Measurements from ENCODE around the gene CINP.

Gene CINP

DNA sequence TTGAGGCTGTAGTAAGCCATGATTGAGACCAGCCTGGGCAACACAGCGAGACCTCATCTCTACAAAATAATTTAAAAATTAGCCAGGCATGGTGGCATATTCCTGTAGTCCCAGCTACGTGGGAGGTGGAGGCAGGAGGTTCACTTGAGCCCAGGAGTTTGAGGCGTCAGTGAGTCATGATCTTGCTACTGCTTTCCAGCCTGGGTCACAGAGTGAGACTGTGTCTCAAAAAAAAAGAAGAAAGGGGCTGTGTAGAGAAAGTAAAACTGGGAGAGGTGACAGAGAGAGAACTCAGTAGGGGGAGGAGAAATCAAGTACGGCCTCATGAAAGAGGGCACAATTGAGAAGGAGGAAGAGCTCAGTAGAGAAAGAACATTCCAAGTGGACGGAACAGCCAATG is 12.4 kb upstream of the CINP start:
- Histone ChIP-seq H2BK120ac (ENCODE audit: low read depth, low read length) (no peak overlapping the region), H3K27ac (ENCODE audit: low read length, poor library complexity, severe bottlenecking) (no peak overlapping the region), H3K27me3 (ENCODE audit: control insufficient read depth in 1 of 2, insufficient read depth in 1 of 2, low read length in 2 of 2) (no peaks in the 10 kb centered on the region), H3K4me1 (ENCODE audit: control insufficient read depth, insufficient read depth, low read depth, low read length) (peaks cover 3% of the 10 kb centered on the region), H2BK15ac (ENCODE audit: low read depth, poor library complexity, severe bottlenecking) (no peak overlapping the region), H3K4me2 (ENCODE audit: low read length, poor library complexity, severe bottlenecking) (no peak overlapping the region), H3K18ac (ENCODE audit: low read depth in 1 of 2, low read length in 2 of 2) (no peak overlapping the region), H3K9ac (ENCODE audit: low read length) (no peak overlapping the region), H3K14ac (ENCODE audit: low read length in 2 of 2) (no peak overlapping the region), H2BK5ac (ENCODE audit: low read depth, low read length, poor library complexity, severe bottlenecking) (no peak overlapping the region), H4K8ac (ENCODE audit: low read length) (no peak overlapping the region), H3K36me3 (ENCODE audit: control insufficient read depth in 1 of 2, insufficient read depth in 2 of 2, low read depth in 1 of 2, low read length in 2 of 2) (peaks cover 6 to 34% of the 10 kb centered on the region in 2 experiments), H2AFZ (ENCODE audit: low read depth, low read length) (no peak overlapping the region), H2BK12ac (ENCODE audit: low read length in 2 of 2) (no peak overlapping the region), H3K23ac (ENCODE audit: low read length in 2 of 2) (no peak overlapping the region), H2AK5ac (ENCODE audit: low read length, severe bottlenecking) (no peak overlapping the region), H3K4ac (ENCODE audit: low read depth in 1 of 2, low read length in 2 of 2) (no peak overlapping the region), H3K4me3 (ENCODE audit: insufficient read depth in 1 of 2, low read depth in 1 of 2, low read length in 2 of 2) (no peak overlapping the region), H3K9me3 (ENCODE audit: control insufficient read depth, low read length) (no peaks in the 10 kb centered on the region), H4K91ac (ENCODE audit: low read length) (no peak overlapping the region), H3K79me1 (replicated peaks; ENCODE audit: low read length, poor library complexity, severe bottlenecking) (peaks cover 21% of the 10 kb centered on the region)
- no peak for DNase-seq
- WGBS: 99% methylated on average over 4 of the region's 5 CpGs

DNA sequence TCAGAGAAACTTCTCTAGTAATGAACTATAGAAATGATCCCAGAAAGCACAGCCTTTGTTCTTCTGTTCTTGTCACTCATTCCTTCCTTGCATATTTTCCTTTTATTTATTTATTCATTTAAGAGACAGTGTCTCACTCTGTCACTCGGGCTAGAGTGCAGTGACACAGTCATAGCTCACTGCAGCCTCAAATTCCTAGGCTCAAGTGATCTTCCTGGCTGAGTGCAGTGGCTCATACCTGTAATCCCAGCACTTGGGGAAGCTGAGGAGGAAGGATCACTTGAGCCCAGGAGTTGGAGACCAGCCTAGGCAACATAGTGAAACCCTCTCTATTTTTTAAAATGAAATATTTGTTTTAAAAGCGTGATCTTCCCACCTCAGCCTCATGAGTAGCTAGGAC is 11.6 kb upstream of the CINP start:
- Histone ChIP-seq H3K14ac (ENCODE audit: low read length in 2 of 2) (no peak overlapping the region), H3K4me3 (ENCODE audit: insufficient read depth in 1 of 2, low read depth in 1 of 2, low read length in 2 of 2) (no peak overlapping the region), H3K27me3 (ENCODE audit: control insufficient read depth in 1 of 2, insufficient read depth in 1 of 2, low read length in 2 of 2) (no peaks in the 10 kb centered on the region), H4K8ac (ENCODE audit: low read length) (no peak overlapping the region), H3K27ac (ENCODE audit: low read length, poor library complexity, severe bottlenecking) (no peak overlapping the region), H3K4me2 (ENCODE audit: low read length, poor library complexity, severe bottlenecking) (no peak overlapping the region), H3K18ac (ENCODE audit: low read depth in 1 of 2, low read length in 2 of 2) (no peak overlapping the region), H2BK12ac (ENCODE audit: low read length in 2 of 2) (no peak overlapping the region), H2BK15ac (ENCODE audit: low read depth, poor library complexity, severe bottlenecking) (no peak overlapping the region), H3K4me1 (ENCODE audit: control insufficient read depth, insufficient read depth, low read depth, low read length) (peaks cover 3% of the 10 kb centered on the region), H3K4ac (ENCODE audit: low read depth in 1 of 2, low read length in 2 of 2) (no peak overlapping the region), H2BK5ac (ENCODE audit: low read depth, low read length, poor library complexity, severe bottlenecking) (no peak overlapping the region), H3K9me3 (ENCODE audit: control insufficient read depth, low read length) (no peaks in the 10 kb centered on the region), H3K23ac (ENCODE audit: low read length in 2 of 2) (no peak overlapping the region), H2AFZ (ENCODE audit: low read depth, low read length) (no peak overlapping the region), H3K36me3 (ENCODE audit: control insufficient read depth in 1 of 2, insufficient read depth in 2 of 2, low read depth in 1 of 2, low read length in 2 of 2) (peaks cover 6 to 31% of the 10 kb centered on the region in 2 experiments), H2AK5ac (ENCODE audit: low read length, severe bottlenecking) (no peak overlapping the region), H2BK120ac (ENCODE audit: low read depth, low read length) (no peak overlapping the region), H3K79me1 (replicated peaks; ENCODE audit: low read length, poor library complexity, severe bottlenecking) (peaks cover 22% of the 10 kb centered on the region), H4K91ac (ENCODE audit: low read length) (no peak overlapping the region), H3K9ac (ENCODE audit: low read length) (no peak overlapping the region)
- WGBS: 74% methylated on average over 2 of the region's 2 CpGs
- DNase-seq: no peak

DNA sequence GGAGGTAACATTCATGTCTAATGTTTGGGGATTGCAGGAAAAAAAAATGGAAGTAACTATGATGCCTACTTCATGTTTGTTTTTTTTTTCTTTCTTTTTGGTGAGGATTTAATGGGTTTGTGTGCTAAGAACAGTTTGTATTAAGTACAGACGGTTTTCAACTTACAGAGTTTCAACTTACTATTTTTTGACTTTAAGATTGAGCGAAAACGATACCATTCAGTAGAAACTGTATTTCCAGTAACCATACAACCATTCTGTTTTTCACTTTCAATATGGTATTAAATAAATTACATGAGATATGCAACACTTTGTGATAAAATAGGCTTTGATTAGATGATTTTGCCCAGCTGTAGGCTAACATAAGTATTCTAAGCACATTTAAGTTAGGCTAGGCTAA is 10.4 kb upstream of the CINP start:
- H3K4me2 ChIP-seq (ENCODE audit: low read length, poor library complexity, severe bottlenecking): no peak overlapping the region
- no CpG with 5 or more reads among the region's 3 CpGs for WGBS
- peaks cover 24% of the 10 kb centered on the region for H3K79me1 ChIP-seq (replicated peaks; ENCODE audit: low read length, poor library complexity, severe bottlenecking)

DNA sequence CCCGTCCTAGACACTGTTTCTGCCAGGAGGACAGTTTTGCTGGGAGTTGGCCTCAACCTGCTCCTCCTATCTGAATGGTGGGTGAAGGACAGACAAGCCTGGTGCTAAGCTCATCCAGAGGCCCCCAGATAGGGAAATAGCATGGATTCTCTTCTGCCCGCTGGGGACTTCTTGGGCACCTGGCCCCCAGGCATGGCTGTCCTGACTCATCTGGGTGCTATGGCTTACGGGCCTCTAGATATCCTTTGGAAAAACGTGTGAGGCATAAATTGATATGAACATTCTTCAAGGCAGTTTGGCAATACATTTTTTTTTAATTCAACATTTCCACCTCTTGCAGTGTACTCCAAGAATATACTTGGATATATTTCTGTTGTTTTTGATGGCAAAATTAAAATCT is 8.7 kb upstream of the CINP start:
- no peak overlapping the region for H2AFZ ChIP-seq (ENCODE audit: low read depth, low read length)
- no peak overlapping the region for H2BK12ac ChIP-seq (ENCODE audit: low read length in 2 of 2)
- H4K91ac ChIP-seq (ENCODE audit: low read length): no peak overlapping the region
- 100% methylated on average over 2 of the region's 4 CpGs for WGBS
- H3K9ac ChIP-seq (ENCODE audit: low read length): no peak overlapping the region
- H3K4me2 ChIP-seq (ENCODE audit: low read length, poor library complexity, severe bottlenecking): no peak overlapping the region
- no peak overlapping the region for H2BK5ac ChIP-seq (ENCODE audit: low read depth, low read length, poor library complexity, severe bottlenecking)
- no peak for DNase-seq
- no peak overlapping the region for H3K18ac ChIP-seq (ENCODE audit: low read depth in 1 of 2, low read length in 2 of 2)
- H3K27me3 ChIP-seq (ENCODE audit: control insufficient read depth in 1 of 2, insufficient read depth in 1 of 2, low read length in 2 of 2): no peaks in the 10 kb centered on the region
- no peak overlapping the region for H2AK5ac ChIP-seq (ENCODE audit: low read length, severe bottlenecking)
- no peak overlapping the region for H2BK120ac ChIP-seq (ENCODE audit: low read depth, low read length)
- no peak overlapping the region for H3K4ac ChIP-seq (ENCODE audit: low read depth in 1 of 2, low read length in 2 of 2)
- H3K9me3 ChIP-seq (ENCODE audit: control insufficient read depth, low read length): no peaks in the 10 kb centered on the region
- H3K4me1 ChIP-seq (ENCODE audit: control insufficient read depth, insufficient read depth, low read depth, low read length): peaks cover 3% of the 10 kb centered on the region
- peaks cover 25% of the 10 kb centered on the region for H3K79me1 ChIP-seq (replicated peaks; ENCODE audit: low read length, poor library complexity, severe bottlenecking)
- peaks cover 0 to 7% of the 10 kb centered on the region in 2 experiments for H3K36me3 ChIP-seq (ENCODE audit: control insufficient read depth in 1 of 2, insufficient read depth in 2 of 2, low read depth in 1 of 2, low read length in 2 of 2)
- no peak overlapping the region for H3K4me3 ChIP-seq (ENCODE audit: insufficient read depth in 1 of 2, low read depth in 1 of 2, low read length in 2 of 2)
- H3K14ac ChIP-seq (ENCODE audit: low read length in 2 of 2): no peak overlapping the region
- H3K23ac ChIP-seq (ENCODE audit: low read length in 2 of 2): no peak overlapping the region
- H3K27ac ChIP-seq (ENCODE audit: low read length, poor library complexity, severe bottlenecking): no peak overlapping the region
- no peak overlapping the region for H4K8ac ChIP-seq (ENCODE audit: low read length)
- H2BK15ac ChIP-seq (ENCODE audit: low read depth, poor library complexity, severe bottlenecking): no peak overlapping the region

More for the DNA sequence above, 10.4 kb upstream of the CINP start:
- Histone ChIP-seq H2AK5ac (ENCODE audit: low read length, severe bottlenecking) (no peak overlapping the region), H3K4ac (ENCODE audit: low read depth in 1 of 2, low read length in 2 of 2) (no peak overlapping the region), H2BK15ac (ENCODE audit: low read depth, poor library complexity, severe bottlenecking) (no peak overlapping the region), H3K36me3 (ENCODE audit: control insufficient read depth in 1 of 2, insufficient read depth in 2 of 2, low read depth in 1 of 2, low read length in 2 of 2) (peaks cover 6 to 22% of the 10 kb centered on the region in 2 experiments), H3K27ac (ENCODE audit: low read length, poor library complexity, severe bottlenecking) (no peak overlapping the region), H3K9me3 (ENCODE audit: control insufficient read depth, low read length) (no peaks in the 10 kb centered on the region), H3K23ac (ENCODE audit: low read length in 2 of 2) (no peak overlapping the region), H3K4me1 (ENCODE audit: control insufficient read depth, insufficient read depth, low read depth, low read length) (peaks cover 3% of the 10 kb centered on the region), H4K8ac (ENCODE audit: low read length) (no peak overlapping the region), H3K27me3 (ENCODE audit: control insufficient read depth in 1 of 2, insufficient read depth in 1 of 2, low read length in 2 of 2) (no peaks in the 10 kb centered on the region), H2AFZ (ENCODE audit: low read depth, low read length) (no peak overlapping the region), H2BK120ac (ENCODE audit: low read depth, low read length) (no peak overlapping the region), H3K9ac (ENCODE audit: low read length) (no peak overlapping the region), H3K4me3 (ENCODE audit: insufficient read depth in 1 of 2, low read depth in 1 of 2, low read length in 2 of 2) (no peak overlapping the region), H4K91ac (ENCODE audit: low read length) (no peak overlapping the region), H3K18ac (ENCODE audit: low read depth in 1 of 2, low read length in 2 of 2) (no peak overlapping the region), H3K14ac (ENCODE audit: low read length in 2 of 2) (no peak overlapping the region), H2BK12ac (ENCODE audit: low read length in 2 of 2) (no peak overlapping the region), H2BK5ac (ENCODE audit: low read depth, low read length, poor library complexity, severe bottlenecking) (no peak overlapping the region)
- DNase-seq: no peak
